Transverse colon (tissue), 4 donors: ENCODE results near the gene ITGB3BP. TPM values are rescaled to one million over a fixed set of nuclear protein-coding genes. Genes with fewer than 3 reads are reported as not detected.

Experiments
- DNase-seq: peaks from one replicate; pipeline ENCODE4 v3.0.0-alpha.2; 2019
- H3K27ac ChIP-seq, 4 donors: fragments of 200-600 bp; sonication (generic); 2 replicates each; pipeline ENCODE4 v1.5.1; 2016 to 2018; ENCODE audit warnings: inconsistent platforms in 4 of 4
- H3K27me3 ChIP-seq: fragments of 200-600 bp; sonication (generic); 2 replicates; pipeline ENCODE4 v1.5.1; 2017; ENCODE audit warnings: inconsistent platforms
- H3K36me3 ChIP-seq, 4 donors: fragments of 200-600 bp; sonication (generic); 2 replicates each; pipeline ENCODE4 v1.5.1; 2017 to 2019; ENCODE audit warnings: inconsistent platforms in 4 of 4
- H3K4me1 ChIP-seq, 4 donors: fragments of 200-600 bp; sonication (generic); 2 replicates each; pipeline ENCODE4 v1.5.1; 2017 to 2020; ENCODE audit warnings: inconsistent platforms in 4 of 4
- H3K4me3 ChIP-seq, 4 donors: fragments of 200-600 bp; sonication (generic); 1 replicate in 1 of 4; 2 replicates in 3 of 4; pipeline versions ENCODE4 v1.5.1 to v1.6.1; 2017 to 2019; ENCODE audit warnings: inconsistent platforms in 4 of 4
- H3K9me3 ChIP-seq, 2 donors: fragments of 200-600 bp; sonication (generic); 2 replicates each; pipeline ENCODE4 v1.5.1; 2017 to 2019; ENCODE audit warnings: inconsistent platforms in 2 of 2
- EP300 ChIP-seq: sonication (generic); formaldehyde crosslinking; IDR thresholded peaks from one replicate; pipeline ENCODE4 v1.6.1; 2017; ENCODE audit warnings: antibody characterized with exemption, low read depth
- POLR2A ChIP-seq: fragments of 450-650 bp; IDR thresholded peaks from one replicate; pipeline ENCODE4 v1.6.1; 2016; ENCODE audit warnings: antibody characterized with exemption, mild to moderate bottlenecking, moderate library complexity
- POLR2AphosphoS5 ChIP-seq, 3 donors: sonication (generic); formaldehyde crosslinking; IDR thresholded peaks; one replicate each; pipeline ENCODE4 v1.6.1; 2016; ENCODE audit warnings: antibody characterized with exemption in 3 of 3
- WGBS, 2 donors: methylation state at CpG; one replicate each; pipeline ENCODE4 v1.1.5; 2018; ENCODE audit warnings: low coverage in 1 of 2; 5-methylcytosine and 5-hydroxymethylcytosine counted together
- in situ Hi-C, 4 donors: fragments of 200-750 bp; cut with MboI; loops; one replicate each; pipeline versions ENCODE4 v1.15.0 to v1.15.1; 2017; ENCODE audit warnings: low sequenced_read_pairs in 3 of 4, low pct_ligation_motif_present in 1 of 4, low pct_unique_long_range_greater_than_20kb in 1 of 4
- intact Hi-C: fragments of 100-400 bp; cut with DNase I; formaldehyde crosslinking; loops from one replicate; pipeline ENCODE4 v1.15.1; 2023; ENCODE audit warnings: low total_unique reads
- total RNA-seq, 4 donors: library from RNA; depleted of rRNA; stranded (reverse); fragments of >200 nt; gene quantifications; one replicate each; pipeline ENCODE4 v1.1.0, GENCODE V29; 2016
- TF ChIP-seq, protein P1 (sequence below), 5 experiments: fragments of 200-600 bp in 3 of 5; fragments of 450-650 bp in 2 of 5; sonication (generic) in 3 of 5; IDR thresholded peaks; 1 replicate in 2 of 5; 2 replicates in 3 of 5; pipeline ENCODE4 v1.5.1; 2016 to 2017; ENCODE audit warnings: antibody characterized with exemption in 5 of 5, inconsistent platforms in 3 of 5, mild to moderate bottlenecking in 2 of 5, moderate library complexity in 1 of 5

ITGB3BP gene
- total RNA-seq, 4 donors from 2014 or later = 0.80 to 12.2 (median 7.1) TPM

DNA sequence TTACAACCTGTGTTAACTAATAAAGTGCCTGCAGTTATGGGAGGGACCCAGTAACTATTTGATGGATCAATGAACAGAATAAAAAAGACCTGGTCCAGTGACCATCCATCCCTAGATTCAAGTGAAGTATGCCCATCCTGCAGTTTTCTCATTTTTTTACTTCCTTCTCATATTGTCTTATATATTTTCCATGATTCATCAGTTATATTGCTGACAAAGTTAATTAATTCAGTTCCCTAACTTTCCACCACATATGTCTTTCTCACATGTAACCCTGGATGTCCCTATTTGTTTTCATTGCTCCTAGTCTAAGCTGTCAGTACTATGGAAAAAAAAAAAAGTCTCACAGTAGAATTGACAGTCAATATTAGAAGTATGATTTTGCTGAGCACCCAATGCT lies 64.3 kb downstream of the ITGB3BP start:
- in situ Hi-C loops = no loop called here

DNA sequence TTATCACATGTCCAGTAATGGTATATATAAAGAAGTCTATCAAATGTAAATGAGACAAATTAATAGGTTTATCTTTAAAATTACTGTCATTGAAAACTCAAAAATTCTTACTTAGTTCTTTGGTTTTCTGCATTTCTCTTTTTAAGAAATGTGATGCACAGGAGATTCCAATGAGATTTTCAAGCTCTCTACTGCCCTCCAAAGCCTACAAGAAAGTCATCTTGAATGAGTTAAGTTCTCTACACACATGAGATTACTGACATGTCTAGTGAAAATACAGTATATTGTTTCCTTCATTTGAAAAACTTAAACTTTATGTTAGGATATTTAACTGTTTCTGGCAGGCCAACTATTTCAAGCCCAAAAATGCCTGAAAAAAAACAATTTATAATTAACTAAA lies 68.8 kb downstream of the ITGB3BP start:
- Histone ChIP-seq H3K27ac (no peak overlapping the region), H3K9me3 (no peaks in the 10 kb centered on the region), H3K4me1 (no peaks in the 10 kb centered on the region), H3K27me3 (no peaks in the 10 kb centered on the region), H3K4me3 (no peak overlapping the region), H3K36me3 (no peaks in the 10 kb centered on the region)
- in situ Hi-C loops = no loop called here
- no peak for TF ChIP-seq POLR2A
- TF ChIP-seq EP300 = no peak
- TF ChIP-seq, protein P1, sequence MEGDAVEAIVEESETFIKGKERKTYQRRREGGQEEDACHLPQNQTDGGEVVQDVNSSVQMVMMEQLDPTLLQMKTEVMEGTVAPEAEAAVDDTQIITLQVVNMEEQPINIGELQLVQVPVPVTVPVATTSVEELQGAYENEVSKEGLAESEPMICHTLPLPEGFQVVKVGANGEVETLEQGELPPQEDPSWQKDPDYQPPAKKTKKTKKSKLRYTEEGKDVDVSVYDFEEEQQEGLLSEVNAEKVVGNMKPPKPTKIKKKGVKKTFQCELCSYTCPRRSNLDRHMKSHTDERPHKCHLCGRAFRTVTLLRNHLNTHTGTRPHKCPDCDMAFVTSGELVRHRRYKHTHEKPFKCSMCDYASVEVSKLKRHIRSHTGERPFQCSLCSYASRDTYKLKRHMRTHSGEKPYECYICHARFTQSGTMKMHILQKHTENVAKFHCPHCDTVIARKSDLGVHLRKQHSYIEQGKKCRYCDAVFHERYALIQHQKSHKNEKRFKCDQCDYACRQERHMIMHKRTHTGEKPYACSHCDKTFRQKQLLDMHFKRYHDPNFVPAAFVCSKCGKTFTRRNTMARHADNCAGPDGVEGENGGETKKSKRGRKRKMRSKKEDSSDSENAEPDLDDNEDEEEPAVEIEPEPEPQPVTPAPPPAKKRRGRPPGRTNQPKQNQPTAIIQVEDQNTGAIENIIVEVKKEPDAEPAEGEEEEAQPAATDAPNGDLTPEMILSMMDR (IDR thresholded peaks at IDR 0.05) = no peak
- no peak for TF ChIP-seq POLR2AphosphoS5 (IDR thresholded peaks at IDR 0.05)
- intact Hi-C loops = no loop called here
- DNase-seq = no peak

More for the DNA sequence above, 64.3 kb downstream of the ITGB3BP start:
- no peaks in the 10 kb centered on the region for H3K4me1 ChIP-seq
- H3K36me3 ChIP-seq = peaks cover 0 to 9% (median 0%) of the 10 kb centered on the region in 4 donors
- no peak for TF ChIP-seq POLR2AphosphoS5 (IDR thresholded peaks at IDR 0.05)
- TF ChIP-seq, protein P1 (IDR thresholded peaks at IDR 0.05) = no peak
- TF ChIP-seq POLR2A = no peak
- no peak for TF ChIP-seq EP300
- no peak overlapping the region for H3K4me3 ChIP-seq
- peaks cover 8 to 13% of the 10 kb centered on the region in 2 donors for H3K9me3 ChIP-seq
- no peaks in the 10 kb centered on the region for H3K27me3 ChIP-seq
- intact Hi-C loops = no loop called here
- DNase-seq = no peak
- H3K27ac ChIP-seq = no peak overlapping the region

- DNase-seq = no peak
- TF ChIP-seq, protein P1 (IDR thresholded peaks at IDR 0.05) = no peak
- no peak for TF ChIP-seq POLR2AphosphoS5 (IDR thresholded peaks at IDR 0.05)
- no peak for TF ChIP-seq POLR2A
- no peak for TF ChIP-seq EP300
- no peaks in the 10 kb centered on the region for H3K4me1 ChIP-seq
- H3K36me3 ChIP-seq = no peaks in the 10 kb centered on the region
- 94 to 100% methylated on average over 2 of the region's 2 CpGs for WGBS, 2 donors
- intact Hi-C loops (no loop called here), in situ Hi-C loops (no loop called here)
- H3K9me3 ChIP-seq = no peaks in the 10 kb centered on the region
- no peaks in the 10 kb centered on the region for H3K27me3 ChIP-seq
- H3K27ac ChIP-seq = no peak overlapping the region
- no peak overlapping the region for H3K4me3 ChIP-seq
Observed at GRCh38 chr1:63453232-63453631, 69.8 kb downstream of the ITGB3BP start.

- Histone ChIP-seq H3K4me3 (no peak overlapping the region), H3K27me3 (no peaks in the 10 kb centered on the region), H3K4me1 (no peaks in the 10 kb centered on the region), H3K36me3 (no peaks in the 10 kb centered on the region), H3K9me3 (no peaks in the 10 kb centered on the region), H3K27ac (no peak overlapping the region)
- intact Hi-C loops (no loop called here), in situ Hi-C loops (no loop called here)
- no peak for DNase-seq
- TF ChIP-seq POLR2AphosphoS5 (IDR thresholded peaks at IDR 0.05) (no peak), POLR2A (no peak), EP300 (no peak)
- TF ChIP-seq, protein P1 (IDR thresholded peaks at IDR 0.05) = no peak
- WGBS, 2 donors = 78 to 91% methylated on average over 1 of the region's 1 CpG
Observed at GRCh38 chr1:63450416-63450815, 72.6 kb downstream of the ITGB3BP start.
